HEK293 (cell line): ENCODE results near the gene NIBAN1.

ENCODE experiments used
- MYNN ChIP-seq: fragments of 450-650 bp; formaldehyde crosslinking; IDR thresholded peaks from 2 replicates; pipeline ENCODE4 v1.5.1; 2016; ENCODE audit warnings: missing biosample characterization, missing genetic modification characterization, borderline replicate concordance
- ZBTB1 ChIP-seq: fragments of 450-650 bp; formaldehyde crosslinking; IDR thresholded peaks from 2 replicates; pipeline ENCODE4 v1.5.1; 2016; ENCODE audit warnings: missing biosample characterization, missing genetic modification characterization
- ZNF169 ChIP-seq: fragments of 450-650 bp; formaldehyde crosslinking; IDR thresholded peaks from 2 replicates; pipeline ENCODE4 v1.5.1; 2016; ENCODE audit warnings: missing biosample characterization, missing genetic modification characterization
- ZNF174 ChIP-seq: fragments of 450-650 bp; formaldehyde crosslinking; IDR thresholded peaks from 2 replicates; pipeline ENCODE4 v1.5.0; 2017; ENCODE audit warnings: missing biosample characterization, mild to moderate bottlenecking, missing genetic modification characterization
- ZNF239 ChIP-seq: fragments of 450-650 bp; formaldehyde crosslinking; IDR thresholded peaks from 2 replicates; pipeline ENCODE4 v1.5.1; 2016; ENCODE audit warnings: missing biosample characterization, missing genetic modification characterization
- ZNF48 ChIP-seq: fragments of 450-650 bp; formaldehyde crosslinking; IDR thresholded peaks from 2 replicates; pipeline ENCODE4 v1.5.1; 2016; ENCODE audit warnings: missing biosample characterization, missing genetic modification characterization
- ZNF514 ChIP-seq: fragments of 450-650 bp; formaldehyde crosslinking; IDR thresholded peaks from 2 replicates; pipeline ENCODE4 v1.5.1; 2016; ENCODE audit warnings: missing biosample characterization, missing genetic modification characterization
- ZNF670 ChIP-seq: fragments of 450-650 bp; formaldehyde crosslinking; IDR thresholded peaks from 2 replicates; pipeline ENCODE4 v1.5.1; 2016; ENCODE audit warnings: missing biosample characterization, missing genetic modification characterization, low read depth
- ZNF677 ChIP-seq: fragments of 450-650 bp; IDR thresholded peaks from 2 replicates; pipeline ENCODE4 v1.5.0; 2018; ENCODE audit warnings: missing biosample characterization, mild to moderate bottlenecking, missing genetic modification characterization, moderate library complexity
- TF ChIP-seq, protein P1 (sequence below): fragments of 450-650 bp; formaldehyde crosslinking; IDR thresholded peaks from 2 replicates; pipeline ENCODE4 v1.5.1; 2016; ENCODE audit warnings: missing biosample characterization, missing genetic modification characterization, low read depth
- TF ChIP-seq, protein P2 (sequence below): fragments of 450-650 bp; formaldehyde crosslinking; IDR thresholded peaks from 2 replicates; pipeline ENCODE4 v1.5.1; 2016; ENCODE audit warnings: missing biosample characterization, missing genetic modification characterization
- TF ChIP-seq, protein P3 (sequence below): fragments of 450-650 bp; formaldehyde crosslinking; IDR thresholded peaks from 2 replicates; pipeline ENCODE4; 2016; ENCODE audit warnings: missing biosample characterization, missing genetic modification characterization
- TF ChIP-seq, protein P4 (sequence below): fragments of 450-650 bp; formaldehyde crosslinking; conservative IDR thresholded peaks from 2 replicates; pipeline ENCODE4 v1.5.1; 2016; ENCODE audit warnings: low read depth, missing biosample characterization, missing genetic modification characterization
- TF ChIP-seq, protein P5 (sequence below): fragments of 450-650 bp; formaldehyde crosslinking; IDR thresholded peaks from 2 replicates; pipeline ENCODE4 v1.5.1; 2017; ENCODE audit warnings: missing biosample characterization, missing genetic modification characterization

DNA sequence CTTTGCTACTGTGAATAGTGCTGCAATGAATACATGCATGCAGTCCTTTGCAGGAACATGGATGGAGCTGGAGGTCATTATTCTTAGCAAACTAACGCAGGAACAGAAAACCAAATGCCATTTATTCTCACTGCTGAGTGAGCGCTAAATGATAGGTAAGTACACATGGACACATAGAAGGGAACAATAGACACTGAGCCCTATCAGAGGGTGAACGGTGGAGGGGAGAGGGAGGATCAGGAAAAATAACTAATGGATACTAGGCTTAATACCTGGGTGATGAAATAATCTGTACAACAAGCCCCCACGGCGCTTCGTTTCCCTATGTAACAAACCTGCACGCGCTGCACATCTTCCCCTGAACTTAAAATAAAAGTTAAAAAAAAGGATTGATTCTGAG is 8.9 kb downstream of the NIBAN1 start:
- TF ChIP-seq, protein P1, sequence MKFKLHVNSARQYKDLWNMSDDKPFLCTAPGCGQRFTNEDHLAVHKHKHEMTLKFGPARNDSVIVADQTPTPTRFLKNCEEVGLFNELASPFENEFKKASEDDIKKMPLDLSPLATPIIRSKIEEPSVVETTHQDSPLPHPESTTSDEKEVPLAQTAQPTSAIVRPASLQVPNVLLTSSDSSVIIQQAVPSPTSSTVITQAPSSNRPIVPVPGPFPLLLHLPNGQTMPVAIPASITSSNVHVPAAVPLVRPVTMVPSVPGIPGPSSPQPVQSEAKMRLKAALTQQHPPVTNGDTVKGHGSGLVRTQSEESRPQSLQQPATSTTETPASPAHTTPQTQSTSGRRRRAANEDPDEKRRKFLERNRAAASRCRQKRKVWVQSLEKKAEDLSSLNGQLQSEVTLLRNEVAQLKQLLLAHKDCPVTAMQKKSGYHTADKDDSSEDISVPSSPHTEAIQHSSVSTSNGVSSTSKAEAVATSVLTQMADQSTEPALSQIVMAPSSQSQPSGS (tag by site-specific recombination), result no peak
- no peak for TF ChIP-seq ZNF48 (tag by site-specific recombination)
- no peak for TF ChIP-seq ZNF514
- no peak for TF ChIP-seq ZNF169
- TF ChIP-seq, protein P2, sequence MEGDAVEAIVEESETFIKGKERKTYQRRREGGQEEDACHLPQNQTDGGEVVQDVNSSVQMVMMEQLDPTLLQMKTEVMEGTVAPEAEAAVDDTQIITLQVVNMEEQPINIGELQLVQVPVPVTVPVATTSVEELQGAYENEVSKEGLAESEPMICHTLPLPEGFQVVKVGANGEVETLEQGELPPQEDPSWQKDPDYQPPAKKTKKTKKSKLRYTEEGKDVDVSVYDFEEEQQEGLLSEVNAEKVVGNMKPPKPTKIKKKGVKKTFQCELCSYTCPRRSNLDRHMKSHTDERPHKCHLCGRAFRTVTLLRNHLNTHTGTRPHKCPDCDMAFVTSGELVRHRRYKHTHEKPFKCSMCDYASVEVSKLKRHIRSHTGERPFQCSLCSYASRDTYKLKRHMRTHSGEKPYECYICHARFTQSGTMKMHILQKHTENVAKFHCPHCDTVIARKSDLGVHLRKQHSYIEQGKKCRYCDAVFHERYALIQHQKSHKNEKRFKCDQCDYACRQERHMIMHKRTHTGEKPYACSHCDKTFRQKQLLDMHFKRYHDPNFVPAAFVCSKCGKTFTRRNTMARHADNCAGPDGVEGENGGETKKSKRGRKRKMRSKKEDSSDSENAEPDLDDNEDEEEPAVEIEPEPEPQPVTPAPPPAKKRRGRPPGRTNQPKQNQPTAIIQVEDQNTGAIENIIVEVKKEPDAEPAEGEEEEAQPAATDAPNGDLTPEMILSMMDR, result no peak
- TF ChIP-seq ZBTB1 (tag by site-specific recombination), result no peak
- TF ChIP-seq, protein P3, sequence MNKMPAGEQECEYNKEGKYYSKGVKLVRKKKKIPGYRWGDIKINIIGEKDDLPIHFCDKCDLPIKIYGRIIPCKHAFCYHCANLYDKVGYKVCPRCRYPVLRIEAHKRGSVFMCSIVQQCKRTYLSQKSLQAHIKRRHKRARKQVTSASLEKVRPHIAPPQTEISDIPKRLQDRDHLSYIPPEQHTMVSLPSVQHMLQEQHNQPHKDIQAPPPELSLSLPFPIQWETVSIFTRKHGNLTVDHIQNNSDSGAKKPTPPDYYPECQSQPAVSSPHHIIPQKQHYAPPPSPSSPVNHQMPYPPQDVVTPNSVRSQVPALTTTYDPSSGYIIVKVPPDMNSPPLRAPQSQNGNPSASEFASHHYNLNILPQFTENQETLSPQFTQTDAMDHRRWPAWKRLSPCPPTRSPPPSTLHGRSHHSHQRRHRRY (tag by site-specific recombination), result no peak
- no peak for TF ChIP-seq ZNF677 (tag by site-specific recombination)
- no peak for TF ChIP-seq MYNN
- no peak for TF ChIP-seq ZNF239 (tag by site-specific recombination)
- TF ChIP-seq ZNF670, result no peak
- no peak for TF ChIP-seq ZNF174
- TF ChIP-seq, protein P4, sequence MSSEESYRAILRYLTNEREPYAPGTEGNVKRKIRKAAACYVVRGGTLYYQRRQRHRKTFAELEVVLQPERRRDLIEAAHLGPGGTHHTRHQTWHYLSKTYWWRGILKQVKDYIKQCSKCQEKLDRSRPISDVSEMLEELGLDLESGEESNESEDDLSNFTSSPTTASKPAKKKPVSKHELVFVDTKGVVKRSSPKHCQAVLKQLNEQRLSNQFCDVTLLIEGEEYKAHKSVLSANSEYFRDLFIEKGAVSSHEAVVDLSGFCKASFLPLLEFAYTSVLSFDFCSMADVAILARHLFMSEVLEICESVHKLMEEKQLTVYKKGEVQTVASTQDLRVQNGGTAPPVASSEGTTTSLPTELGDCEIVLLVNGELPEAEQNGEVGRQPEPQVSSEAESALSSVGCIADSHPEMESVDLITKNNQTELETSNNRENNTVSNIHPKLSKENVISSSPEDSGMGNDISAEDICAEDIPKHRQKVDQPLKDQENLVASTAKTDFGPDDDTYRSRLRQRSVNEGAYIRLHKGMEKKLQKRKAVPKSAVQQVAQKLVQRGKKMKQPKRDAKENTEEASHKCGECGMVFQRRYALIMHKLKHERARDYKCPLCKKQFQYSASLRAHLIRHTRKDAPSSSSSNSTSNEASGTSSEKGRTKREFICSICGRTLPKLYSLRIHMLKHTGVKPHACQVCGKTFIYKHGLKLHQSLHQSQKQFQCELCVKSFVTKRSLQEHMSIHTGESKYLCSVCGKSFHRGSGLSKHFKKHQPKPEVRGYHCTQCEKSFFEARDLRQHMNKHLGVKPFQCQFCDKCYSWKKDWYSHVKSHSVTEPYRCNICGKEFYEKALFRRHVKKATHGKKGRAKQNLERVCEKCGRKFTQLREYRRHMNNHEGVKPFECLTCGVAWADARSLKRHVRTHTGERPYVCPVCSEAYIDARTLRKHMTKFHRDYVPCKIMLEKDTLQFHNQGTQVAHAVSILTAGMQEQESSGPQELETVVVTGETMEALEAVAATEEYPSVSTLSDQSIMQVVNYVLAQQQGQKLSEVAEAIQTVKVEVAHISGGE (tag by site-specific recombination), result no peak
- TF ChIP-seq, protein P5, sequence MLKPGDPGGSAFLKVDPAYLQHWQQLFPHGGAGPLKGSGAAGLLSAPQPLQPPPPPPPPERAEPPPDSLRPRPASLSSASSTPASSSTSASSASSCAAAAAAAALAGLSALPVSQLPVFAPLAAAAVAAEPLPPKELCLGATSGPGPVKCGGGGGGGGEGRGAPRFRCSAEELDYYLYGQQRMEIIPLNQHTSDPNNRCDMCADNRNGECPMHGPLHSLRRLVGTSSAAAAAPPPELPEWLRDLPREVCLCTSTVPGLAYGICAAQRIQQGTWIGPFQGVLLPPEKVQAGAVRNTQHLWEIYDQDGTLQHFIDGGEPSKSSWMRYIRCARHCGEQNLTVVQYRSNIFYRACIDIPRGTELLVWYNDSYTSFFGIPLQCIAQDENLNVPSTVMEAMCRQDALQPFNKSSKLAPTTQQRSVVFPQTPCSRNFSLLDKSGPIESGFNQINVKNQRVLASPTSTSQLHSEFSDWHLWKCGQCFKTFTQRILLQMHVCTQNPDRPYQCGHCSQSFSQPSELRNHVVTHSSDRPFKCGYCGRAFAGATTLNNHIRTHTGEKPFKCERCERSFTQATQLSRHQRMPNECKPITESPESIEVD, result no peak
